ENCODE measurements around the gene ANTXRL. TPM values are rescaled to one million over a fixed set of nuclear protein-coding genes. Genes with fewer than 3 reads are reported as not detected.
"Not testable (repeated sequence)": the region's sequence is repeated elsewhere in the genome, so short reads cannot be mapped to it uniquely, and the experiment has no call there.

ANTXRL gene
- total RNA-seq, 1 donor from 2014 or later, result not detected

DNA sequence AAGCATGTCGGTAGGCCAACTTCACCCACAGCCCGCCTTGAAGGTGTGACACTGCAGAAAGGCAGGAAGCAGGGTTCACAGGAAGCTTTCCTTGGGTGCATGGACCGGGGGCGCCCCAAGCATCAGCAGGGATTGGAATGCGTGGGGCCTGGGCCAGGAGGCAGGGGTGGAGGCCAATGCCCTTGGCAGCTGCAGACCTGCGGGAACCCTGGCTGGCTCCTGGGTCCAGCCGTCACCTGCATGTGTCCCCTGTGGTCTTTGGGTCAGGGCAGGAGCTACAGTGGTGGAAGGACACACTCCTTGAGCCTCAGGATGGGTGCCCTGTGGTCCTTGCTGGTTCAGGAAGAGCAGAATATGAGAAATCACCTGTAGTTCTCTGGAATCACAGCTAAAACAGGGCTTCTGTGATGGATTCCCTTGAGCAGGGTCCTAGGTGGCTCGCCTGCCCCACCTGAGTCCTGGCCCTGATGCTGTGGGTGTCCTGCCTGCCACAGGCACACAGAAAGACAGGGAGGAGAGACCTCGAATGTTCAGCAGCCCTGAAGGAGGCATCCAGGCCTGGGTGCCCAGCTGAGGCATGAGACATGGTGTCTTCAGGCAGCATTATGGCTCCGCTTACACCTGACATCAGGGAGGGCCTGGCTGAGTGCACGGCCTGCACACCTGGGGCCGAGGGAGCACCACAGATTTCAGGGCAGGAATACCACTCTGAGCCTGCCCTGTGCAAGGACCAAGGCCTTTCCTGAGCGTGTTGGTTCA is 15.1 kb downstream of the ANTXRL start:
- no peaks in the 10 kb centered on the region for H3K27me3 ChIP-seq (ENCODE audit: insufficient read depth, low read length)
- DNase-seq (ENCODE audit: low read depth) (no peak), FAIRE-seq (no peak)
- H3K36me3 ChIP-seq (ENCODE audit: insufficient read depth, low read length), result no peaks in the 10 kb centered on the region
- H3K27ac Mint-ChIP-seq (ENCODE audit: unreplicated experiment), result no peak overlapping the region
- no peak overlapping the region for H3K4me3 Mint-ChIP-seq (ENCODE audit: unreplicated experiment)
- no peak overlapping the region for H3K9ac ChIP-seq (ENCODE audit: low read length)
- H3K36me3 Mint-ChIP-seq (ENCODE audit: low read depth, unreplicated experiment), result no peaks in the 10 kb centered on the region
- TF ChIP-seq, protein P1, sequence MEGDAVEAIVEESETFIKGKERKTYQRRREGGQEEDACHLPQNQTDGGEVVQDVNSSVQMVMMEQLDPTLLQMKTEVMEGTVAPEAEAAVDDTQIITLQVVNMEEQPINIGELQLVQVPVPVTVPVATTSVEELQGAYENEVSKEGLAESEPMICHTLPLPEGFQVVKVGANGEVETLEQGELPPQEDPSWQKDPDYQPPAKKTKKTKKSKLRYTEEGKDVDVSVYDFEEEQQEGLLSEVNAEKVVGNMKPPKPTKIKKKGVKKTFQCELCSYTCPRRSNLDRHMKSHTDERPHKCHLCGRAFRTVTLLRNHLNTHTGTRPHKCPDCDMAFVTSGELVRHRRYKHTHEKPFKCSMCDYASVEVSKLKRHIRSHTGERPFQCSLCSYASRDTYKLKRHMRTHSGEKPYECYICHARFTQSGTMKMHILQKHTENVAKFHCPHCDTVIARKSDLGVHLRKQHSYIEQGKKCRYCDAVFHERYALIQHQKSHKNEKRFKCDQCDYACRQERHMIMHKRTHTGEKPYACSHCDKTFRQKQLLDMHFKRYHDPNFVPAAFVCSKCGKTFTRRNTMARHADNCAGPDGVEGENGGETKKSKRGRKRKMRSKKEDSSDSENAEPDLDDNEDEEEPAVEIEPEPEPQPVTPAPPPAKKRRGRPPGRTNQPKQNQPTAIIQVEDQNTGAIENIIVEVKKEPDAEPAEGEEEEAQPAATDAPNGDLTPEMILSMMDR (IDR thresholded peaks at IDR 0.05; ENCODE audit: insufficient read depth, low read depth, low read length), result no peak
- TF ChIP-seq EZH2 (IDR thresholded peaks at IDR 0.05; ENCODE audit: insufficient read depth, low read length), result no peak
- no peak overlapping the region for H3K4me3 ChIP-seq (ENCODE audit: insufficient read depth, low read depth, low read length)
- H3K27ac ChIP-seq (ENCODE audit: low read depth, low read length), result no peak overlapping the region
- peaks cover 3% of the 10 kb centered on the region for H3K9me3 Mint-ChIP-seq (ENCODE audit: unreplicated experiment)
- H4K20me1 ChIP-seq (ENCODE audit: insufficient read depth, low read length), result no peaks in the 10 kb centered on the region
- H2AFZ ChIP-seq (ENCODE audit: low read depth, low read length), result no peak overlapping the region
- H3K27me3 Mint-ChIP-seq (ENCODE audit: low read depth, unreplicated experiment), result peaks cover 47% of the 10 kb centered on the region
- H3K4me1 ChIP-seq (ENCODE audit: insufficient read depth, low read length), result no peaks in the 10 kb centered on the region
- H3K79me2 ChIP-seq (ENCODE audit: insufficient read depth, low read length), result no peaks in the 10 kb centered on the region
- H3K4me1 Mint-ChIP-seq (ENCODE audit: low read depth, unreplicated experiment), result no peaks in the 10 kb centered on the region
- H3K4me2 ChIP-seq (ENCODE audit: low read length), result no peak overlapping the region
- no peaks in the 10 kb centered on the region for H3K9me3 ChIP-seq (ENCODE audit: insufficient read depth, low read depth, low read length)

GRCh38 chr10:46302765-46303352 is 16.1 kb downstream of the ANTXRL start:
- H3K4me3 ChIP-seq (ENCODE audit: insufficient read depth, low read depth, low read length); H3K79me2 ChIP-seq (ENCODE audit: insufficient read depth, low read length); H4K20me1 ChIP-seq (ENCODE audit: insufficient read depth, low read length); H3K36me3 Mint-ChIP-seq (ENCODE audit: low read depth, unreplicated experiment); H2AFZ ChIP-seq (ENCODE audit: low read depth, low read length); H3K27ac ChIP-seq (ENCODE audit: low read depth, low read length); H3K9me3 Mint-ChIP-seq (ENCODE audit: unreplicated experiment); H3K27ac Mint-ChIP-seq (ENCODE audit: unreplicated experiment); DNase-seq (ENCODE audit: low read depth); H3K9ac ChIP-seq (ENCODE audit: low read length); H3K4me2 ChIP-seq (ENCODE audit: low read length); FAIRE-seq; H3K36me3 ChIP-seq (ENCODE audit: insufficient read depth, low read length); H3K4me3 Mint-ChIP-seq (ENCODE audit: unreplicated experiment); H3K9me3 ChIP-seq (ENCODE audit: insufficient read depth, low read depth, low read length); H3K4me1 ChIP-seq (ENCODE audit: insufficient read depth, low read length); H3K4me1 Mint-ChIP-seq (ENCODE audit: low read depth, unreplicated experiment); H3K27me3 ChIP-seq (ENCODE audit: insufficient read depth, low read length): not testable (repeated sequence)
- peaks cover 43% of the 10 kb centered on the region for H3K27me3 Mint-ChIP-seq (ENCODE audit: low read depth, unreplicated experiment)

- TF ChIP-seq, protein P1 (IDR thresholded peaks at IDR 0.05; ENCODE audit: insufficient read depth, low read depth, low read length), result no peak
- TF ChIP-seq EZH2 (IDR thresholded peaks at IDR 0.05; ENCODE audit: insufficient read depth, low read length), result no peak
- Mint-ChIP-seq H3K4me1 (ENCODE audit: low read depth, unreplicated experiment) (no peaks in the 10 kb centered on the region), H3K4me3 (ENCODE audit: unreplicated experiment) (no peak overlapping the region), H3K27me3 (ENCODE audit: low read depth, unreplicated experiment) (peaks cover 42% of the 10 kb centered on the region), H3K9me3 (ENCODE audit: unreplicated experiment) (no peaks in the 10 kb centered on the region), H3K36me3 (ENCODE audit: low read depth, unreplicated experiment) (no peaks in the 10 kb centered on the region), H3K27ac (ENCODE audit: unreplicated experiment) (no peak overlapping the region)
- H3K79me2 ChIP-seq (ENCODE audit: insufficient read depth, low read length), result no peaks in the 10 kb centered on the region
- no peak overlapping the region for H3K9ac ChIP-seq (ENCODE audit: low read length)
- H3K9me3 ChIP-seq (ENCODE audit: insufficient read depth, low read depth, low read length), result no peaks in the 10 kb centered on the region
- DNase-seq (ENCODE audit: low read depth), result no peak
- H3K27ac ChIP-seq (ENCODE audit: low read depth, low read length), result no peak overlapping the region
- FAIRE-seq, result no peak
- no peaks in the 10 kb centered on the region for H3K27me3 ChIP-seq (ENCODE audit: insufficient read depth, low read length)
- H3K4me3 ChIP-seq (ENCODE audit: insufficient read depth, low read depth, low read length), result no peak overlapping the region
- no peak overlapping the region for H2AFZ ChIP-seq (ENCODE audit: low read depth, low read length)
- no peak overlapping the region for H3K4me2 ChIP-seq (ENCODE audit: low read length)
- H3K36me3 ChIP-seq (ENCODE audit: insufficient read depth, low read length), result no peaks in the 10 kb centered on the region
- H4K20me1 ChIP-seq (ENCODE audit: insufficient read depth, low read length), result no peaks in the 10 kb centered on the region
- no peaks in the 10 kb centered on the region for H3K4me1 ChIP-seq (ENCODE audit: insufficient read depth, low read length)
Observed at GRCh38 chr10:46304062-46304461, 17.3 kb downstream of the ANTXRL start.

GRCh38 chr10:46304671-46305070 is 17.9 kb downstream of the ANTXRL start:
- not testable (repeated sequence) for H3K79me2 ChIP-seq (ENCODE audit: insufficient read depth, low read length); H3K9ac ChIP-seq (ENCODE audit: low read length); H3K36me3 Mint-ChIP-seq (ENCODE audit: low read depth, unreplicated experiment); H3K9me3 Mint-ChIP-seq (ENCODE audit: unreplicated experiment); H3K4me1 Mint-ChIP-seq (ENCODE audit: low read depth, unreplicated experiment); H3K4me2 ChIP-seq (ENCODE audit: low read length); H3K9me3 ChIP-seq (ENCODE audit: insufficient read depth, low read depth, low read length); H3K4me1 ChIP-seq (ENCODE audit: insufficient read depth, low read length); H3K27me3 ChIP-seq (ENCODE audit: insufficient read depth, low read length); H3K27ac Mint-ChIP-seq (ENCODE audit: unreplicated experiment); H4K20me1 ChIP-seq (ENCODE audit: insufficient read depth, low read length); H3K36me3 ChIP-seq (ENCODE audit: insufficient read depth, low read length); H3K4me3 ChIP-seq (ENCODE audit: insufficient read depth, low read depth, low read length); FAIRE-seq; DNase-seq (ENCODE audit: low read depth); H3K27ac ChIP-seq (ENCODE audit: low read depth, low read length); H3K4me3 Mint-ChIP-seq (ENCODE audit: unreplicated experiment); H2AFZ ChIP-seq (ENCODE audit: low read depth, low read length)
- peaks cover 45% of the 10 kb centered on the region for H3K27me3 Mint-ChIP-seq (ENCODE audit: low read depth, unreplicated experiment)

All from astrocyte (in vitro differentiated cells and primary cell).